ENCODE results near the gene ATG101. TPM values are rescaled to one million over a fixed set of nuclear protein-coding genes. Genes with fewer than 3 reads are reported as not detected.

Gene ATG101
- total and polyA plus RNA-seq, 9 of the 15 experiments (the other 6 are each of a cell fraction or from before 2014, with no cell fraction given): 2.9 to 52.4 (median 29.7) TPM

- no peak for TF ChIP-seq ZNF407 (IDR thresholded peaks at IDR 0.05; ENCODE audit: low read depth)
- no peak for TF ChIP-seq NR4A1 (CRISPR knock-in tag; IDR thresholded peaks at IDR 0.05)
- peak; percentile 35; the same call in 1 of the 2 replicates for TF ChIP-seq NR4A1 (tag; IDR thresholded peaks at IDR 0.05)
- no peak for TF ChIP-seq ZNF79 (CRISPR knock-in tag; IDR thresholded peaks at IDR 0.05; ENCODE audit: low read depth)
- TF ChIP-seq ATF1 (CRISPR knock-in tag; IDR thresholded peaks at IDR 0.05): no peak
- TF ChIP-seq ATF1 (tag; IDR thresholded peaks at IDR 0.05): peak; percentile 94
- TF ChIP-seq ZBTB5 (IDR thresholded peaks at IDR 0.05): peak; percentile 90
- 0 out of 2 replicates have a peak, but pooled peaks have one; percentile 46 for TF ChIP-seq PTBP1 (IDR thresholded peaks at IDR 0.05; ENCODE audit: low read depth, low read length)
- TF ChIP-seq HCFC1 (IDR thresholded peaks at IDR 0.05; ENCODE audit: low read depth, low read length): peak; percentile 80
- no peak for TF ChIP-seq ZNF436 (CRISPR knock-in tag; IDR thresholded peaks at IDR 0.05)
- TF ChIP-seq PHF8 (IDR thresholded peaks at IDR 0.05; ENCODE audit: borderline replicate concordance, low read length): peak; percentile 88; the same call in 1 of the 2 replicates
- no peak for TF ChIP-seq HSF4 (CRISPR knock-in tag; IDR thresholded peaks at IDR 0.05; ENCODE audit: borderline replicate concordance)
- TF ChIP-seq HDGF (IDR thresholded peaks at IDR 0.05): no peak
- TF ChIP-seq MYBL2 (IDR thresholded peaks at IDR 0.05; ENCODE audit: low read depth): no peak
- no peak for TF ChIP-seq MYBL2 (CRISPR knock-in tag; IDR thresholded peaks at IDR 0.05; ENCODE audit: borderline replicate concordance)
- no peak for TF ChIP-seq DLX4 (CRISPR knock-in tag; IDR thresholded peaks at IDR 0.05)
- TF ChIP-seq YBX1 (IDR thresholded peaks at IDR 0.05): no peak
- no peak for TF ChIP-seq RHOXF2B (CRISPR knock-in tag; conservative IDR thresholded peaks at IDR 0.05)
- TF ChIP-seq ILK (tag; IDR thresholded peaks at IDR 0.05; ENCODE audit: borderline replicate concordance, low read depth): no peak
Measured at GRCh38 chr12:52069327-52070184, at the start of gene ATG101 (continued).

Measured in K562 (cell line).